ENCODE measurements around the gene CALML3. TPM values are rescaled to one million over a fixed set of nuclear protein-coding genes. Genes with fewer than 3 reads are reported as not detected.

CALML3 gene
- total and polyA plus RNA-seq, 2 donors (not counting 1 experiment from before 2014, with no cell fraction given) = not detected

DNA sequence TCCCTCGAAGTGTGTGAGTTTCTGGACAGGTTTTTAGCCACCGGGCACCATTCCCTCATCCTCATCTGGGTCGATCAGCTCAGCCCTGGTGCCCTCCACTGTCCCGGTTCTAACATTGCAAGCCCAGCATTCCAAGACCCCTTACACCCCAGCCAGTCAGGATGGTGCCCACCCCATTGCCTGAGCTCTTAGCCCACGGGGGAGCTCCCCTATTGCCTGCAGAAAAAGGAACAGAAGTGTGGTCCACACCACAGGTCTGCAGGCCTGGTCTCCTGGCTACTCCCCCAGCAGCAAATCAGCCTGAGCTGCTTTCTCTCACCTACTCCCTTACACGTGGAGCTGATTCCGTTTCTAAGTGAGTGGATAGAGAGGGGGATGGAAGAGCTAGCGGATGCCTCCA, 30.1 kb upstream of the CALML3 start:
- Histone ChIP-seq H3K4me2 (replicated peaks; ENCODE audit: low read depth, low read length, poor library complexity, severe bottlenecking) (no peak overlapping the region), H3K36me3 (replicated peaks in 1 of 2; ENCODE audit: control extremely low read depth in 1 of 2, control insufficient read depth in 1 of 2, extremely low read depth in 1 of 2, insufficient read depth in 2 of 2, low read length in 1 of 2) (no peaks in the 10 kb centered on the region), H3K27ac (ENCODE audit: low read length in 2 of 2) (no peak overlapping the region), H3K4me3 (ENCODE audit: control extremely low read depth in 1 of 5, extremely low read depth in 1 of 5, insufficient read depth in 1 of 5, low read depth in 2 of 5, low read length in 4 of 5) (no peak overlapping the region), H3K9ac (ENCODE audit: low read length) (no peak overlapping the region), H3K79me2 (ENCODE audit: control insufficient read depth, insufficient read depth, low read length) (no peaks in the 10 kb centered on the region), H3K4me1 (ENCODE audit: control insufficient read depth in 2 of 2, insufficient read depth in 2 of 2, low read length in 2 of 2) (peaks cover 0 to 9% of the 10 kb centered on the region in 2 donors), H4K20me1 (ENCODE audit: control insufficient read depth, insufficient read depth, low read length, poor library complexity, severe bottlenecking) (no peaks in the 10 kb centered on the region), H3K27me3 (replicated peaks in 1 of 4; ENCODE audit: control extremely low read depth in 1 of 4, control insufficient read depth in 3 of 4, insufficient read depth in 4 of 4, low read length in 3 of 4) (no peaks in the 10 kb centered on the region), H2AFZ (ENCODE audit: insufficient read depth, low read depth, low read length, poor library complexity, severe bottlenecking) (no peak overlapping the region), H3K9me3 (ENCODE audit: control extremely low read depth in 1 of 3, control insufficient read depth in 2 of 3, insufficient read depth in 1 of 3, low read length in 2 of 3) (peaks cover 0 to 13% (median 2%) of the 10 kb centered on the region in 3 donors)
- Mint-ChIP-seq H3K27ac (no peak overlapping the region), H3K27me3 (no peaks in the 10 kb centered on the region), H3K4me1 (peaks cover 9% of the 10 kb centered on the region), H3K9me3 (ENCODE audit: insufficient read depth) (peaks cover 3% of the 10 kb centered on the region), H3K4me3 (no peak overlapping the region)
- intact Hi-C loops (cut with micrococcal nuclease) = no loop called here
- WGBS (ENCODE audit: insufficient coverage) = 88% methylated on average over 5 of the region's 8 CpGs
- ChIA-PET CTCF (no interaction called here), POLR2A (no interaction called here)
- TF ChIP-seq EZH2 (IDR thresholded peaks at IDR 0.05; ENCODE audit: borderline replicate concordance, insufficient read depth, low read depth, low read length, poor library complexity, severe bottlenecking) = no peak
- no peak for TF ChIP-seq CTCF (IDR thresholded peaks at IDR 0.05)
- ATAC-seq (ENCODE audit: low read depth) (no peak), DNase-seq (no peak)

GRCh38 chr10:5496261-5497250, 28.2 kb upstream of the CALML3 start:
- ChIA-PET CTCF (interaction anchor here (0.7 kb wide), 1 partner anchor 18 kb away, joined by 3 read pairs; no protein-coding TSS in a partner anchor), POLR2A (no interaction called here)
- no peaks in the 10 kb centered on the region for H4K20me1 ChIP-seq (ENCODE audit: control insufficient read depth, insufficient read depth, low read length, poor library complexity, severe bottlenecking)
- Mint-ChIP-seq H3K4me1 (no peaks in the 10 kb centered on the region), H3K27ac (no peak overlapping the region), H3K9me3 (ENCODE audit: insufficient read depth) (peaks cover 3% of the 10 kb centered on the region), H3K27me3 (peaks cover 2% of the 10 kb centered on the region), H3K4me3 (no peak overlapping the region)
- intact Hi-C loops (cut with micrococcal nuclease) = no loop called here
- peaks cover 0 to under 1% of the 10 kb centered on the region in 2 donors for H3K4me1 ChIP-seq (ENCODE audit: control insufficient read depth in 2 of 2, insufficient read depth in 2 of 2, low read length in 2 of 2)
- no peak for TF ChIP-seq CTCF (IDR thresholded peaks at IDR 0.05)
- TF ChIP-seq EZH2 (IDR thresholded peaks at IDR 0.05; ENCODE audit: borderline replicate concordance, insufficient read depth, low read depth, low read length, poor library complexity, severe bottlenecking) = no peak
- no peak overlapping the region for H3K4me2 ChIP-seq (replicated peaks; ENCODE audit: low read depth, low read length, poor library complexity, severe bottlenecking)
- H3K79me2 ChIP-seq (ENCODE audit: control insufficient read depth, insufficient read depth, low read length) = no peaks in the 10 kb centered on the region
- ATAC-seq (ENCODE audit: low read depth) (no peak), DNase-seq (no peak)
- H3K9ac ChIP-seq (ENCODE audit: low read length) = no peak overlapping the region
- H3K27ac ChIP-seq (ENCODE audit: low read length in 2 of 2) = no peak overlapping the region
- H2AFZ ChIP-seq (ENCODE audit: insufficient read depth, low read depth, low read length, poor library complexity, severe bottlenecking) = no peak overlapping the region
- peaks cover 0 to 13% (median 2%) of the 10 kb centered on the region in 3 donors for H3K9me3 ChIP-seq (ENCODE audit: control extremely low read depth in 1 of 3, control insufficient read depth in 2 of 3, insufficient read depth in 1 of 3, low read length in 2 of 3)
- no peaks in the 10 kb centered on the region for H3K36me3 ChIP-seq (replicated peaks in 1 of 2; ENCODE audit: control extremely low read depth in 1 of 2, control insufficient read depth in 1 of 2, extremely low read depth in 1 of 2, insufficient read depth in 2 of 2, low read length in 1 of 2)
- no peak overlapping the region for H3K4me3 ChIP-seq (ENCODE audit: control extremely low read depth in 1 of 5, extremely low read depth in 1 of 5, insufficient read depth in 1 of 5, low read depth in 2 of 5, low read length in 4 of 5)
- WGBS (ENCODE audit: insufficient coverage) = 98% methylated on average over 22 of the region's 25 CpGs
- peaks cover 0 to 2% (median 0%) of the 10 kb centered on the region in 4 experiments for H3K27me3 ChIP-seq (replicated peaks in 1 of 4; ENCODE audit: control extremely low read depth in 1 of 4, control insufficient read depth in 3 of 4, insufficient read depth in 4 of 4, low read length in 3 of 4)

All from B cell (primary cell).